ENCODE data around the gene EMSY.
"Not testable (repeated sequence)": the region's sequence is repeated elsewhere in the genome, so short reads cannot be mapped to it uniquely, and the experiment has no call there.

Gene EMSY

DNA sequence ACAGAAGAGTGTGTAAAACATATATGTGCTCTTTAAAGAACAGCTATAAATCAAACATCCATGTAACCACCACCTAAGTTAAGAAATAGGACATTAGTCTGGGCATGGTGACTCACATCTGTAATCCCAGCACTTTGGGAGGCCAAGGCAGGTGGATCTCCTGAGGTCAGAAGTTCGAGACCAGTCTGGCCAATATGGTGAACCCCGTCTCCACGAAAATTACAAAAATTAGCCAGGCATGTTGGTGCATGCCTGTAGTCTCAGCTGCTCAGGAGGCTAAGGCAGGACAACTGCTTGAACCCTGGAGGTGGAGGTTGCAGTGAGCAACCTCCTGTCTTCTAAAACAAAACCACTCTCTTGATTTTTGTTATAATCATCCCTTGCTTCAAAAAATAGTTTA, 122.4 kb downstream of the EMSY start:
- Mint-ChIP-seq H3K4me3 (no peak overlapping the region), H3K36me3 (ENCODE audit: insufficient read depth) (no peaks in the 10 kb centered on the region), H3K4me1 (no peaks in the 10 kb centered on the region), H3K27me3 (peaks cover 20% of the 10 kb centered on the region), H3K9me3 (no peaks in the 10 kb centered on the region), H3K27ac (ENCODE audit: low read depth) (no peak overlapping the region)
- ATAC-seq (replicated peaks; ENCODE audit: extremely low read depth, poor library complexity, severe bottlenecking), result no peak
- no peak for DNase-seq (ENCODE audit: low spot score in 2 of 2)

- Mint-ChIP-seq H3K36me3 (ENCODE audit: insufficient read depth) (no peaks in the 10 kb centered on the region), H3K9me3 (no peaks in the 10 kb centered on the region), H3K27ac (ENCODE audit: low read depth) (no peak overlapping the region), H3K27me3 (peaks cover 16% of the 10 kb centered on the region), H3K4me3 (no peak overlapping the region), H3K4me1 (no peaks in the 10 kb centered on the region)
- no peak for ATAC-seq (replicated peaks; ENCODE audit: extremely low read depth, poor library complexity, severe bottlenecking)
- no peak for DNase-seq (ENCODE audit: low spot score in 2 of 2)
Observed at GRCh38 chr11:76568139-76568538, 123.3 kb downstream of the EMSY start.

DNA sequence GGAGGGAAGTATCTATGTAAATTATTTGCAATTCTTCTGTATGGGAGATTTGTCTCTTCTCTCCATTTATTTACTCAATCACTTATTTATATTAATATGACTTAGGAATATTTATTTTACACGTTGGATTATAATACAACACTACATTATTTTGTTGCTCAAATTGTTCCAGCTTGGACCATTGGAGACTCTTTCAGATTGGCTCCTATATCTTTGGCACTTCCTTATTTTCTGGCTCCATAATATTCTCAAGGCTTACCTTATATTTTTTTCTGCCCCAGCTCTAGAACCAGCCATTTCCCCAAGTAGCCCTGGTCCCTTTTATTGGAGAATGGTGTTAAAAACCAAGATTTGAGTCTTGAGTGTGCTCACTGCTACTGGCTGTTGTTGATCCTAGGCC, 123.8 kb downstream of the EMSY start:
- ATAC-seq (replicated peaks; ENCODE audit: extremely low read depth, poor library complexity, severe bottlenecking), result no peak
- Mint-ChIP-seq H3K27ac (ENCODE audit: low read depth) (no peak overlapping the region), H3K9me3 (no peaks in the 10 kb centered on the region), H3K4me1 (peaks cover 1% of the 10 kb centered on the region), H3K4me3 (no peak overlapping the region), H3K27me3 (peaks cover 19% of the 10 kb centered on the region), H3K36me3 (ENCODE audit: insufficient read depth) (no peaks in the 10 kb centered on the region)
- no peak for DNase-seq (ENCODE audit: low spot score in 2 of 2)

DNA sequence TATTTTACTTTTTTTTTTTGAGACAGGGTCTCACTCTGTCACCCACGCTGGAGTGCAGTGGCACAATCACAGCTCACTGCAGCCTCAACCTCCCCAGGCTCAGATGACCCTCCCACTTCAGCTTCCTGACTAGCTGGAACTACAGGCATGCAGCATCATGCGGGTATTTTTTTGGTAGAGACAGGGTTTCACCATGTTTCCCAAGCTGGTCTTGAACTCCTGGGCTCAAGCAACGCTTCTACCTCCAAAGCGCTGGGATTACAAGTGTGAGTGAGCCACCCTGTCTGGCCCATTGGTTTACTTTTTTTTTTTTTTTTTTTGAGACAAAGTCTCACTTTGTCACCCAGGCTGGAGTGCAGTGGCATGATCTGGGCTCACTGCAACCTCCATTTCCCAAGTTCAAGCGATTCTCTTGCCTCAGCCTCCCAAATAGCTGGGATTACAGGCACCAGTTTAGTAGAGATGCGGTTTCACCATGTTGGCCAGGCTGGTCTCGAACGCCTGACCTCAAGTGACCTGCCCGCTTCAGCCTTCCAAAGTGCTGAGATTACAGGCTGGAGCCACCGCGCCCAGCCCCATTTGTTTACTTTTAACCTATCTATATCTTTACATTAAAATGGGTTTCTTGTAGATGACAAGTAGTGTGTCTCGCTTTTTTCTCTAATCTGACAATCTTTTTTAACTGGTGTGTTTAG, 127.5 kb downstream of the EMSY start:
- H3K9me3 Mint-ChIP-seq; DNase-seq (ENCODE audit: low spot score in 2 of 2); H3K36me3 Mint-ChIP-seq (ENCODE audit: insufficient read depth); H3K27ac Mint-ChIP-seq (ENCODE audit: low read depth); H3K4me3 Mint-ChIP-seq; H3K4me1 Mint-ChIP-seq; ATAC-seq (replicated peaks; ENCODE audit: extremely low read depth, poor library complexity, severe bottlenecking): not testable (repeated sequence)
- peaks cover 17% of the 10 kb centered on the region for H3K27me3 Mint-ChIP-seq

- Mint-ChIP-seq H3K27me3 (peaks cover 28% of the 10 kb centered on the region), H3K9me3 (no peaks in the 10 kb centered on the region), H3K27ac (ENCODE audit: low read depth) (no peak overlapping the region), H3K4me3 (no peak overlapping the region), H3K36me3 (ENCODE audit: insufficient read depth) (no peaks in the 10 kb centered on the region), H3K4me1 (peaks cover 7% of the 10 kb centered on the region)
- ATAC-seq (replicated peaks; ENCODE audit: extremely low read depth, poor library complexity, severe bottlenecking), result no peak
- no peak for DNase-seq (ENCODE audit: low spot score in 2 of 2)
Observed at GRCh38 chr11:76574406-76574805, 129.6 kb downstream of the EMSY start.

GRCh38 chr11:76574879-76575278, 130.1 kb downstream of the EMSY start:
- no peaks in the 10 kb centered on the region for H3K9me3 Mint-ChIP-seq
- H3K4me3 Mint-ChIP-seq, result no peak overlapping the region
- peaks cover 7% of the 10 kb centered on the region for H3K4me1 Mint-ChIP-seq
- H3K27ac Mint-ChIP-seq (ENCODE audit: low read depth), result no peak overlapping the region
- DNase-seq (ENCODE audit: low spot score in 2 of 2) (no peak), ATAC-seq (replicated peaks; ENCODE audit: extremely low read depth, poor library complexity, severe bottlenecking) (no peak)
- no peaks in the 10 kb centered on the region for H3K36me3 Mint-ChIP-seq (ENCODE audit: insufficient read depth)
- H3K27me3 Mint-ChIP-seq, result peaks cover 28% of the 10 kb centered on the region

DNA sequence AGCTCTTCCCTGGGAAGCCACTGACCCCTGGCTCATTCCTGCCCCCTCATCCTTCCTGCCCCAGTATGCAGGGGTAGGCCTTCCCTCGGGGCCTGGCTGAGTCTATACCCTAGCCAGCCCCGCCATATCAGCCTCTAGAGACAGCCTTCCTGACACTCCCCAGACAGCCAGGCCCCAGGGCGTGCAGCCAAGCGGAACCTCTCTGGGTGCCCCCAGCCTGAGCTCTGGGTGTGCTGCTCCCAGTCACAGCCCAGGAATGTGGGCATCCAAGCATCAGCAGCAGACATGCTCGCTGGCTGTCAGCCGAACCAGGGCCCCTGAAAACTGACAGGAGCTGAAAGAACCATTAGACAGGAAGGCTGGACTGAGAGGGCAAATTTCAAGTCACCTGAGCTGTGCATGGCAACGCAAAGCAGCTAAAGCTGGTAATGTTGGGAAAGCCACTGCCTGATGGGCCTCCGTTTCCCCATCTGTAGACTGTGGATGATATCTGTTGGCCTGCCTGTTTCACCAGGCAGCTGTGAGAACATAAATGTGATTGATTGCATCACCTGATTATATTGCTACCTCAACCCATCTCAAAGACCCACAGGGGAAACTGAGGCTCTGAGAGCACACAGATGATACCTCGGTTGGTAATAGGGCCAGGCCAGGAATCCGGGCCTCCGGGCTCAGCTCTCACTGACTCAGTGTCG, 132.6 kb downstream of the EMSY start:
- Mint-ChIP-seq H3K27me3 (peaks cover 28% of the 10 kb centered on the region), H3K9me3 (no peaks in the 10 kb centered on the region), H3K4me1 (peaks cover 7% of the 10 kb centered on the region), H3K36me3 (ENCODE audit: insufficient read depth) (no peaks in the 10 kb centered on the region), H3K27ac (ENCODE audit: low read depth) (no peak overlapping the region), H3K4me3 (no peak overlapping the region)
- DNase-seq (ENCODE audit: low spot score in 2 of 2), result no peak
- no peak for ATAC-seq (replicated peaks; ENCODE audit: extremely low read depth, poor library complexity, severe bottlenecking)

DNA sequence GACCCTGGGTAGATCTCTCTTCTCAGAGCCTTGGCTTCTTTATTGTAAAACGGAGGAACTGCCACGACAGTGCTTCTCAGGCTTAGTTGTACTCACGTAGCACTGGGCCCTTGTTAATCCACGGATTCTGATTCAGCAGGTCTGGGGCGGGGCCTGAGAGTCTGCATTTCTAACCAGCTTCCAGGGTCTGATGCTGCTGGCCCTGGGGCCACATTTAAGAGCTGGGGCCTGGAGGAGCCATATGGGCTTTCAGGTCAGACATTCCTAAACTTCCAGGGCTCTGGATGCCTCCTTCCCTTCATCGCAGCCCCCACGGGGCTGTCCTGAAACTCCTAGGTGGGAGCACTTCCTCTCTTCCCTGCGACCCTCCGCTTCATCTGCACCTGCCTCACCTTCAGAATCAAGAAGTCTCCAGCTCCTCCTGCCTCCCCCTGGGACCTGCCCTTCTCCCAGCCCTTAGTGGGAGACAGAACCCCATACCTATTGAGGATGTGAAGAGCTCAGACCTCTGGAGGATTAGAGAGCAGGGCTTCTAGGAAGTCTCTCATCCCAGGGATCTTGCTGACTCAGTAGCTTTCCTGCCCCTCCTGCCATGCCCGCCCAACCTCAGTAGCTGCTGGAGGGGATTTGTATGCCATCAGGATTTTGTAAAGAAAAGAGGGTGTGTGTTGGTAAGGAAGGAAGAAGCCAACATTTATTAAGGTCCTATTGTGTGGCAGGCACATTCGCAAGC, 133.3 kb downstream of the EMSY start:
- Mint-ChIP-seq H3K27ac (ENCODE audit: low read depth) (no peak overlapping the region), H3K36me3 (ENCODE audit: insufficient read depth) (no peaks in the 10 kb centered on the region)

DNA sequence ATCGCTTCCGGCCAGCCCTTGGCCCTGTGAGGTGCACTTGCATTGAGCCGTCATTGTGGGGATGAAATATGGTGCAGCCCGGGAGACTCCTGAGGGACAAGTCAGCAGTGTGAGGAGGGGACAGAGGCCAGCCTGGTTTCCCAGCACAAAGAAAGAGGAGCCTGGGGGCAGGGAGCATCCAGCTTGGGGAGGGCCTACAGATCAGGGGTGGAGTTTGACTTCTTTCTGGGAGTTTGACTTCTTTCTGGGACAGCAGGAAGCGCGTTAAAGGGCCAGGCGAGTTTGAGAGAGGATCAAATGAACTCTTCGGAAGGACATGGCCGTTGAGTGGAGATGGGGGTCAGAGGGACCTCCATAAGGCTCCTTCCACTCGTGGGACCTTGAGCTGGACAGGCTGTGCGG, 133.8 kb downstream of the EMSY start:
- ATAC-seq (replicated peaks; ENCODE audit: extremely low read depth, poor library complexity, severe bottlenecking), result no peak
- H3K4me3 Mint-ChIP-seq, result no peak overlapping the region
- no peak overlapping the region for H3K27ac Mint-ChIP-seq (ENCODE audit: low read depth)
- peaks cover 21% of the 10 kb centered on the region for H3K27me3 Mint-ChIP-seq
- H3K4me1 Mint-ChIP-seq, result peaks cover 5% of the 10 kb centered on the region
- no peak for DNase-seq (ENCODE audit: low spot score in 2 of 2)
- no peaks in the 10 kb centered on the region for H3K9me3 Mint-ChIP-seq
- no peaks in the 10 kb centered on the region for H3K36me3 Mint-ChIP-seq (ENCODE audit: insufficient read depth)

More for the DNA sequence above, 133.3 kb downstream of the EMSY start:
- Mint-ChIP-seq H3K4me1 (peaks cover 7% of the 10 kb centered on the region), H3K27me3 (peaks cover 27% of the 10 kb centered on the region), H3K4me3 (no peak overlapping the region), H3K9me3 (no peaks in the 10 kb centered on the region)
- no peak for DNase-seq (ENCODE audit: low spot score in 2 of 2)
- no peak for ATAC-seq (replicated peaks; ENCODE audit: extremely low read depth, poor library complexity, severe bottlenecking)

- H3K27me3 Mint-ChIP-seq, result peaks cover 16% of the 10 kb centered on the region
- H3K9me3 Mint-ChIP-seq, result no peaks in the 10 kb centered on the region
- no peaks in the 10 kb centered on the region for H3K4me1 Mint-ChIP-seq
- H3K4me3 Mint-ChIP-seq, result no peak overlapping the region
- no peak for ATAC-seq (replicated peaks; ENCODE audit: extremely low read depth, poor library complexity, severe bottlenecking)
- DNase-seq (ENCODE audit: low spot score in 2 of 2), result no peak
- H3K27ac Mint-ChIP-seq (ENCODE audit: low read depth), result no peak overlapping the region
- H3K36me3 Mint-ChIP-seq (ENCODE audit: insufficient read depth), result no peaks in the 10 kb centered on the region
Observed at GRCh38 chr11:76579056-76579751, 134.4 kb downstream of the EMSY start.

DNA sequence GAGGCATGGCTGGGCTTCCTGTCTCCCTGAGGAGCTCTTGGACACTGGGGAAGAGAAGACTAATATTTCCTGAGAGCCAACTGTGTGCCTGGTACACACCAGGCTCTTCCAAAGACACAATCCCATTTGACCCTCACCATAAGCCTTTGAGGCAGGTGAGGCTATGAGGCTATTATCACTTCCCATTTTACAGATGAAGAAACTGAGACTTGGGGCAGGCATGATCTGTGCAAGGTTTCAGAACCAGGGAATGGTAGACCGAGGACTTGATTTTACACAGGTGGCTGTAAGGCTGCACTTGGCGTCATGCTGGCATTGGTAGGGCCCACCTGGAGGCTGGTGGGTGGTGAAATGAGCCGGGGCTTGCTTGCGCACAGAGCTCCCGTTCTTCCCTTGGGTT, 134.9 kb downstream of the EMSY start:
- Mint-ChIP-seq H3K27ac (ENCODE audit: low read depth) (no peak overlapping the region), H3K4me1 (no peaks in the 10 kb centered on the region), H3K36me3 (ENCODE audit: insufficient read depth) (no peaks in the 10 kb centered on the region), H3K27me3 (peaks cover 11% of the 10 kb centered on the region), H3K9me3 (no peaks in the 10 kb centered on the region), H3K4me3 (no peak overlapping the region)
- ATAC-seq (replicated peaks; ENCODE audit: extremely low read depth, poor library complexity, severe bottlenecking) (no peak), DNase-seq (ENCODE audit: low spot score in 2 of 2) (no peak)

DNA sequence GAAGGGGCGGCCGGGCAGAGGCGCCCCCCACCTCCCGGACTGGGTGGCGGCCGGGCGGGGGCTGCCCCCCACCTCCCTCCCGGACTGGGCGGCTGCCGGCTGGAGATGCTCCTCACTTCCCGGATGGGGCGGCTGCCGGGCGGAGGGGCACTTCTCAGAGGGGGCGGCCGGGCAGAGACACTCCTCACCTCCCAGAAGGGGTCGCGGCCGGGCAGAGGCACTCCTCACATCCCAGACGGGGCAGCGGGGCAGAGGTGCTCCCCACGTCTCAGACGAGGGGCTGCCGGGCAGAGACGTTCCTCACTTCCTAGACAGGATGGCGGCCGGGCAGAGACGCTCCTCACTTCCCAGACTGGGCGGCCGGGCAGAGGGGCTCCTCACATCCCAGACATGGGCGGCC, 137.7 kb downstream of the EMSY start:
- not testable (repeated sequence) for H3K4me1 Mint-ChIP-seq; H3K36me3 Mint-ChIP-seq (ENCODE audit: insufficient read depth); ATAC-seq (replicated peaks; ENCODE audit: extremely low read depth, poor library complexity, severe bottlenecking)

More for the DNA sequence above, 137.7 kb downstream of the EMSY start:
- H3K4me3 Mint-ChIP-seq; H3K9me3 Mint-ChIP-seq; DNase-seq (ENCODE audit: low spot score in 2 of 2); H3K27ac Mint-ChIP-seq (ENCODE audit: low read depth): not testable (repeated sequence)
- peaks cover 11% of the 10 kb centered on the region for H3K27me3 Mint-ChIP-seq
